Activated B cell treated with CpG ODN at 0.5 μM for 24 hours (primary cell): ENCODE measurements around the gene OTOS. TPM values are rescaled to one million over a fixed set of nuclear protein-coding genes. Genes with fewer than 3 reads are reported as not detected.

Experiments
- ATAC-seq: fragments of 200-7000 bp; cut with Tn5 transposase; one replicate; pipeline ENCODE4 v1.10.0; 2021; ENCODE audit warnings: low read depth, mild to moderate bottlenecking, moderate library complexity
- CTCF ChIA-PET: fragments of 350-600 bp; sonication (Branson Sonifier 250); formaldehyde crosslinking; loops from one replicate; lab custom pipeline; 2021; ENCODE audit warnings: antibody characterized with exemption; lab: Charles Lee
- POLR2A ChIA-PET: fragments of 350-600 bp; sonication (Branson Sonifier 250); formaldehyde crosslinking; loops from one replicate; lab custom pipeline; 2021; ENCODE audit warnings: antibody characterized with exemption; lab: Charles Lee
- DNase-seq: peaks from one replicate; pipeline ENCODE4 v3.0.0; 2022
- H3K27ac Mint-ChIP-seq: one replicate; pipeline ENCODE4 v1.8.0; 2020; ENCODE audit warnings: mixed read lengths
- H3K27me3 Mint-ChIP-seq: one replicate; pipeline ENCODE4 v1.8.0; 2021; ENCODE audit warnings: mixed read lengths
- H3K36me3 Mint-ChIP-seq: one replicate; pipeline ENCODE4 v1.8.0; 2021; ENCODE audit warnings: low read depth, mixed read lengths
- H3K4me1 Mint-ChIP-seq: one replicate; pipeline ENCODE4 v1.8.0; 2021; ENCODE audit warnings: mixed read lengths
- H3K4me3 Mint-ChIP-seq: one replicate; pipeline ENCODE4 v1.8.0; 2020; ENCODE audit warnings: mild to moderate bottlenecking, mixed read lengths
- H3K9me3 Mint-ChIP-seq: one replicate; pipeline ENCODE4 v1.8.0; 2020; ENCODE audit warnings: mixed read lengths
- intact Hi-C: fragments of 100-400 bp; cut with micrococcal nuclease; formaldehyde crosslinking; loops from one replicate; pipeline ENCODE4 v1.15.1; 2024
- total RNA-seq: library from RNA; stranded (reverse); gene quantifications from 2 replicates; pipeline ENCODE4 v1.2.3, GENCODE V29; 2022
- TF ChIP-seq, protein P1 (sequence below): fragments of 200-600 bp; IDR thresholded peaks from one replicate; pipeline ENCODE4 v1.8.0; 2022; ENCODE audit warnings: antibody characterized with exemption, mild to moderate bottlenecking

OTOS gene
- total RNA-seq, 1 donor from 2014 or later, result not detected

DNA sequence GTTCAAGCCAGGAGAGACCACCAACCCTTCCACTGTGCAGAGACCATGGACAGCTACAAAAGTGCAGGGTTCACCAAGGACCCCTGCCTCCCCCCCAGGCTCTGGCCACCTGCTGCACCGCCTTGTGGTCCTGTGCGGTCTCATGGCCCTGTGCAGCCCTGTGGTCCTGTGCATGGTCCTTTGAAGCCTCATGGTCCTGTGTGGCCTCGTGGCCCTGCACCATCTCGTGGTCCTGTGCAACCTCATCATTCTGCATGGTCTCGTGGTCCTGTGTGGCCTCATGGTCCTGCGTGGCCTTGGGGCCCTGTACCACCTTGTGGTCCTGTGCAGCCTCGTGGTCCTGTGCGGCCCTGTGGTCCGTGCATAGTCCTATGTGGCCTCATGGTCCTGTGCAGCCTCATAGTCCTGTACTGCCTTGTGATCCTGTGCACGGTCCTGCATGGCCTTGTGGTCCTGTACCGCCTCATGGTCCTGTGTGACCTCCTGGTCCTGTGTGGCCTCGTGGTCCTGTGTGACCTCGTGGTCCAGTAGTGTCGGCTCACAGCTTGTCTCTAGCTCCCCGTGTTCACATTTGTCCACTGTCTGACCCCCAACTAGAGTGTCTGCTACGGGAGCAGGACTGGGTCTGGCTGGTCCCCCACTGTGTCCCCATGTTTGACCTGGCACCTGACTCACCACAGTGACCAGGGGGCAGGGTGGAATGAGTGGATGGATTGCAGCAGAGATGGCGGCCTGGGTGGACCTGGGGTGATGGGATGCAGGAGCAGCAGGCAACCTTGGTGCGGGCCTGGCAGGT, 20.0 kb upstream of the OTOS start:
- no peaks in the 10 kb centered on the region for H3K36me3 Mint-ChIP-seq
- H3K9me3 Mint-ChIP-seq, result no peaks in the 10 kb centered on the region
- CTCF ChIA-PET, result no interaction called here
- DNase-seq (no peak), ATAC-seq (no peak)
- H3K4me1 Mint-ChIP-seq, result no peaks in the 10 kb centered on the region
- no peak overlapping the region for H3K27ac Mint-ChIP-seq
- H3K27me3 Mint-ChIP-seq, result no peaks in the 10 kb centered on the region
- no peak overlapping the region for H3K4me3 Mint-ChIP-seq
- TF ChIP-seq, protein P1, sequence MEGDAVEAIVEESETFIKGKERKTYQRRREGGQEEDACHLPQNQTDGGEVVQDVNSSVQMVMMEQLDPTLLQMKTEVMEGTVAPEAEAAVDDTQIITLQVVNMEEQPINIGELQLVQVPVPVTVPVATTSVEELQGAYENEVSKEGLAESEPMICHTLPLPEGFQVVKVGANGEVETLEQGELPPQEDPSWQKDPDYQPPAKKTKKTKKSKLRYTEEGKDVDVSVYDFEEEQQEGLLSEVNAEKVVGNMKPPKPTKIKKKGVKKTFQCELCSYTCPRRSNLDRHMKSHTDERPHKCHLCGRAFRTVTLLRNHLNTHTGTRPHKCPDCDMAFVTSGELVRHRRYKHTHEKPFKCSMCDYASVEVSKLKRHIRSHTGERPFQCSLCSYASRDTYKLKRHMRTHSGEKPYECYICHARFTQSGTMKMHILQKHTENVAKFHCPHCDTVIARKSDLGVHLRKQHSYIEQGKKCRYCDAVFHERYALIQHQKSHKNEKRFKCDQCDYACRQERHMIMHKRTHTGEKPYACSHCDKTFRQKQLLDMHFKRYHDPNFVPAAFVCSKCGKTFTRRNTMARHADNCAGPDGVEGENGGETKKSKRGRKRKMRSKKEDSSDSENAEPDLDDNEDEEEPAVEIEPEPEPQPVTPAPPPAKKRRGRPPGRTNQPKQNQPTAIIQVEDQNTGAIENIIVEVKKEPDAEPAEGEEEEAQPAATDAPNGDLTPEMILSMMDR, result no peak
- intact Hi-C loops, result no loop called here
- POLR2A ChIA-PET, result no interaction called here

DNA sequence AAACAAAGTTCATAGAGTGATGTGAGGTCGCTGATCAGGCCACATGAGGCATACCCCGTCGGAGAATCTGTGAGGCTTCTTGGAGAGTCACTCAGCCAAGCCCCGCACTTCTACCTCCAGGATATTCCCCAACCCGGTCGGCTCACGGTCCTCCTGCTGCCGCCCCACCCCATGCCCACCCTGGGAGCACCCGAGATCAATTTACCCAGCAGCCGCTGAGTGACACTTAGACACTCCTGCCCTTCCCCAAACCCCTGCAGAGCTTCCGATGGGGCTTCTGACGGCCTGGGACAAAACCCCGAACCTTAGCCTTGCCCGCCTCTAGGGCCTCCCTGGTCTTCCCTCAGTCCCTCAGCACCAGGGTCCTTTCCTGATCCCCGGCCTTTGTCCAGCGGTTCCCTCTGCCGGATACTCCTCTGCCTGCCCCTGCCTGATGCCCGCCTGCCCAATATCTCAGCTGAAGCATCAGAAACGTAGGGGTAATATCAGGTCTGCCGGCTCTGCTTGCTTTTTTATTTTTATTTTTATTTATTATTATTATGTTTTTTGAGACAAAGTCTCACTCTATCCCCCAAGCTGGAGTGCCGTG, 18.9 kb upstream of the OTOS start:
- H3K36me3 Mint-ChIP-seq, result no peaks in the 10 kb centered on the region
- intact Hi-C loops, result no loop called here
- ChIA-PET CTCF (no interaction called here), POLR2A (interaction anchor here (0.7 kb wide), 1 partner anchor 499 kb away, joined by 5 read pairs; no protein-coding TSS in a partner anchor)
- no peak for ATAC-seq
- peaks cover 2% of the 10 kb centered on the region for H3K27me3 Mint-ChIP-seq
- no peak for DNase-seq
- H3K4me1 Mint-ChIP-seq, result no peaks in the 10 kb centered on the region
- TF ChIP-seq, protein P1, result no peak
- no peak overlapping the region for H3K4me3 Mint-ChIP-seq
- no peaks in the 10 kb centered on the region for H3K9me3 Mint-ChIP-seq
- H3K27ac Mint-ChIP-seq, result no peak overlapping the region

DNA sequence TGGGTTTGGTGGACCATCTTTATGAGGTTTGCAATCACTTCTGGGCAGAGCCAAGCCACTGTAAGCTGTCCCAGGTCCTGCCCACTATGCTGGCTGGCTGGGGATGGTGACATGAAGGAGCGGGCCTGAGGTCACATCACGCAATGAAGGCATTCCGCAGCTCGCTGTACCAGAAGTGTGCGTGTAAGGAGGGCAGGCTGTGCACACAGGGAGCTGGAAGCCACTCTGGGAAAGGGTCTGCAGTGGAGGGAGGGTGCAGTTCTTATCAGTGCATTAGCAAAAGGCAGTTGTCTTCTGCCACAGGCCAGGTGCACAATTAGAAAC, 16.7 kb upstream of the OTOS start:
- Mint-ChIP-seq H3K27ac (no peak overlapping the region), H3K9me3 (peaks cover 5% of the 10 kb centered on the region), H3K4me3 (no peak overlapping the region), H3K27me3 (peaks cover 4% of the 10 kb centered on the region), H3K4me1 (no peaks in the 10 kb centered on the region), H3K36me3 (no peaks in the 10 kb centered on the region)
- no peak for DNase-seq
- ChIA-PET CTCF (no interaction called here), POLR2A (no interaction called here)
- intact Hi-C loops, result no loop called here
- TF ChIP-seq, protein P1, result no peak
- no peak for ATAC-seq

DNA sequence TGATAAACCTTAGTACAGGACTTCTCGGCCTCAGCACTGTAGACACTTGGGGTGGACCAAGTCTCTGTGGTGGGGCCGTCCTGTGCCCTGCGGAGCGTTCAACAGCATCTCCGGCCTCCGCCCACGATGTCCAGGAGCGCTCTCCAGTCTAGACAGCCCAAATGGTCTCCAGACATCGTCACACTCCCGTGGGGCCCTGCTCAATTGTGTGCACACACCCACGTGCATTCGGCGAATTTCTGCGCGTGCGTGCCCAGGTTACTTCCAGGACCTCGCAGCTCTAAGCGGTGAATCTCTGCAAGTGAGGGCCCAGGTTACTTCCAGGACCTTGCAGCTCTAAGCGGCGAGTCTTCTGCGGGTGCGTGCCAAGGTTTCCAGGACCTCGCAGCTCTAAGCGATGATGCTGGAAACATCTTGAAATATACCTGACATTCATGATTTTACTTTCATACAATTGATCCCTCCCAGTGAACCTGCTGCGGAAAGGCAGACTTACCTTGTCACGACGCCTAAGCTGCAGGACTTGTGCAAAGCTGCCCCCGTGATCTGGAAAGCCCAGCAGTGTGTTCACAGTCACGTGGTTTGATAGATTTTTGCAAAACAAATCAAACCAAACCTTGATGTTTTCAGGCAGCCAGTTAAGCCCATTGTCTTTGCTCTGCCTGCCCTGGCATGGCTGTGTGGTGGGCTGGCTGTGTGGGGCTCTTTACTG, 16.1 kb upstream of the OTOS start:
- Mint-ChIP-seq H3K4me3 (no peak overlapping the region), H3K27ac (no peak overlapping the region), H3K9me3 (peaks cover 5% of the 10 kb centered on the region), H3K4me1 (no peaks in the 10 kb centered on the region), H3K27me3 (peaks cover 8% of the 10 kb centered on the region), H3K36me3 (no peaks in the 10 kb centered on the region)
- no peak for DNase-seq
- intact Hi-C loops, result no loop called here
- ChIA-PET POLR2A (no interaction called here), CTCF (no interaction called here)
- no peak for ATAC-seq
- TF ChIP-seq, protein P1, result no peak

DNA sequence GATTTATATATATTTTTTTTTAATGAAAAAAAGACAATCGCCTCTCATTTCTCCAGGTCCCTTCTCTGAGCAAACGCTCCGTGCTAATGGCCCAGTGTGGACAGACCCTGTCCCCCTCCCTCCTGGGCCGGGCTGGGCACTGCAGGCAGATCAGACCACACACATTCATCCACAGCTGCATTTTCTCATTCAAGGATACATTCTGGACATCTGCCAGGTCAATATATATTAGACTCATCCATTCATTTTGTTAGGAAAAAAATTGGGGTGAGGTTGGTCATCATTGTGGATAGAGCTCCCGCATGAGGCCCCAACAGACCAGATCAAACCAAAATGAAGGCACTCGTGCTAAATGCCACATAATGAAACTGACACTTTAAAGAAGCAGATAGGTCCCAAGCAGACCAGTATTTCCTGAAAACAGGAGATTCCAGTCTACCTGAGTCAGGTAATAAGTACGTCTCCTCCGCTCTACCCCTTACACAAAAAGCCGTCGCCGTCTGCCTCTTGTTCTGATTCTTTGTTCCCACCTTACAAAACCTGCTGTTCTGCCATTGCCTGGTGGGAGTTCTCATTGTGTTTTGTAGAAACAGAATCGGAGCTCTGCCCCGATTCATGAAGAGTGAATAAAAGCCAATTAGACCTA, 15.4 kb upstream of the OTOS start:
- ChIA-PET CTCF (no interaction called here), POLR2A (no interaction called here)
- DNase-seq, result no peak
- H3K27ac Mint-ChIP-seq, result no peak overlapping the region
- H3K27me3 Mint-ChIP-seq, result peaks cover 10% of the 10 kb centered on the region
- intact Hi-C loops, result no loop called here
- H3K4me1 Mint-ChIP-seq, result no peaks in the 10 kb centered on the region
- TF ChIP-seq, protein P1, result no peak
- H3K36me3 Mint-ChIP-seq, result no peaks in the 10 kb centered on the region
- no peak overlapping the region for H3K4me3 Mint-ChIP-seq
- ATAC-seq, result no peak
- peaks cover 5% of the 10 kb centered on the region for H3K9me3 Mint-ChIP-seq
